Measurements from ENCODE around the gene SLC2A3. TPM values are rescaled to one million over a fixed set of nuclear protein-coding genes. Genes with fewer than 3 reads are reported as not detected.

SLC2A3 gene
- total RNA-seq, 1 experiment from 2014 or later, result 4.0 TPM

- Mint-ChIP-seq H3K4me1 (ENCODE audit: insufficient read depth, unreplicated experiment) (no peaks in the 10 kb centered on the region), H3K27me3 (ENCODE audit: insufficient read depth, unreplicated experiment) (no peaks in the 10 kb centered on the region), H3K4me3 (ENCODE audit: unreplicated experiment) (no peak overlapping the region), H3K36me3 (ENCODE audit: insufficient read depth, unreplicated experiment) (no peaks in the 10 kb centered on the region), H3K9me3 (ENCODE audit: unreplicated experiment) (no peaks in the 10 kb centered on the region), H3K27ac (ENCODE audit: low read depth, unreplicated experiment) (no peak overlapping the region)
- no peak for DNase-seq (ENCODE audit: unreplicated experiment)
- intact Hi-C loops (cut with micrococcal nuclease), result no loop called here
- BruUV-seq (replicated peaks), result no TSS peak
- no peak for TF ChIP-seq CTCF (IDR thresholded peaks at IDR 0.05; ENCODE audit: unreplicated experiment)
- POLR2A ChIA-PET, result no interaction called here
- CTCF ChIA-PET, result interaction anchor here (0.6 kb wide), 1 partner anchor 321 kb away, joined by 4 read pairs; no protein-coding TSS in a partner anchor
Measured at GRCh38 chr12:7940906-7941305, 4.9 kb upstream of the SLC2A3 start.

- BruUV-seq (replicated peaks), result no TSS peak
- no peak for DNase-seq (ENCODE audit: unreplicated experiment)
- Mint-ChIP-seq H3K27me3 (ENCODE audit: insufficient read depth, unreplicated experiment) (no peaks in the 10 kb centered on the region), H3K4me3 (ENCODE audit: unreplicated experiment) (no peak overlapping the region), H3K9me3 (ENCODE audit: unreplicated experiment) (no peaks in the 10 kb centered on the region), H3K27ac (ENCODE audit: low read depth, unreplicated experiment) (no peak overlapping the region), H3K36me3 (ENCODE audit: insufficient read depth, unreplicated experiment) (no peaks in the 10 kb centered on the region), H3K4me1 (ENCODE audit: insufficient read depth, unreplicated experiment) (no peaks in the 10 kb centered on the region)
- TF ChIP-seq CTCF (IDR thresholded peaks at IDR 0.05; ENCODE audit: unreplicated experiment), result no peak
- CTCF ChIA-PET, result interaction anchor here (0.6 to 8.1 kb wide), 5 partner anchors 10 to 121 kb away, joined by 3 to 115 read pairs (median 4); no protein-coding TSS in a partner anchor
- POLR2A ChIA-PET, result no interaction called here
- intact Hi-C loops (cut with micrococcal nuclease), result no loop called here
Measured at GRCh38 chr12:7937833-7938506, 2.0 kb upstream of the SLC2A3 start.

GRCh38 chr12:7934889-7935492, 996 bp downstream of the SLC2A3 start:
- POLR2A ChIA-PET, result interaction anchor here (1.9 kb wide), 1 partner anchor 26 kb away, joined by 9 read pairs; no protein-coding TSS in a partner anchor
- Mint-ChIP-seq H3K36me3 (ENCODE audit: insufficient read depth, unreplicated experiment) (peaks cover 14% of the 10 kb centered on the region), H3K27me3 (ENCODE audit: insufficient read depth, unreplicated experiment) (no peaks in the 10 kb centered on the region), H3K4me3 (ENCODE audit: unreplicated experiment) (no peak overlapping the region), H3K27ac (ENCODE audit: low read depth, unreplicated experiment) (no peak overlapping the region), H3K4me1 (ENCODE audit: insufficient read depth, unreplicated experiment) (no peaks in the 10 kb centered on the region), H3K9me3 (ENCODE audit: unreplicated experiment) (no peaks in the 10 kb centered on the region)
- intact Hi-C loops (cut with micrococcal nuclease), result no loop called here
- no TSS peak for BruUV-seq (replicated peaks)
- no peak for TF ChIP-seq CTCF (IDR thresholded peaks at IDR 0.05; ENCODE audit: unreplicated experiment)
- no peak for DNase-seq (ENCODE audit: unreplicated experiment)
- CTCF ChIA-PET, result interaction anchor here (0.6 to 8.1 kb wide), 6 partner anchors 27 to 782 kb away, joined by 3 to 115 read pairs (median 30); no protein-coding TSS in a partner anchor

GRCh38 chr12:7934091-7934888, 1.7 kb downstream of the SLC2A3 start:
- Mint-ChIP-seq H3K27ac (ENCODE audit: low read depth, unreplicated experiment) (no peak overlapping the region), H3K4me1 (ENCODE audit: insufficient read depth, unreplicated experiment) (peaks cover 2% of the 10 kb centered on the region), H3K9me3 (ENCODE audit: unreplicated experiment) (no peaks in the 10 kb centered on the region), H3K27me3 (ENCODE audit: insufficient read depth, unreplicated experiment) (no peaks in the 10 kb centered on the region), H3K4me3 (ENCODE audit: unreplicated experiment) (no peak overlapping the region), H3K36me3 (ENCODE audit: insufficient read depth, unreplicated experiment) (peaks cover 18% of the 10 kb centered on the region)
- intact Hi-C loops (cut with micrococcal nuclease), result no loop called here
- ChIA-PET POLR2A (interaction anchor here (3.1 kb wide), 1 partner anchor 26 kb away, joined by 25 read pairs; no protein-coding TSS in a partner anchor), CTCF (interaction anchor here (0.8 to 8.1 kb wide), 28 partner anchors 11 to 292 kb away, joined by 3 to 115 read pairs (median 7); no protein-coding TSS in a partner anchor)
- DNase-seq (ENCODE audit: unreplicated experiment), result no peak
- no peak for TF ChIP-seq CTCF (IDR thresholded peaks at IDR 0.05; ENCODE audit: unreplicated experiment)
- BruUV-seq (replicated peaks), result no TSS peak

Data from MCF 10A (cell line).